Memory B cell (primary cell): ENCODE measurements around the gene THRB.

Source experiments
- ATAC-seq: fragments of 150-1000 bp; cut with Tn5 transposase; 2 replicates; pipeline ENCODE4 v1.10.0; 2021; ENCODE audit warnings: low read depth, mild to moderate bottlenecking, moderate library complexity
- DNase-seq, 2 donors: peaks; one replicate each; pipeline ENCODE4 v3.0.0; 2022; ENCODE audit warnings: low spot score in 2 of 2
- H3K27ac Mint-ChIP-seq: one replicate; pipeline ENCODE4 v1.8.0; 2022; ENCODE audit warnings: mild to moderate bottlenecking, moderate library complexity, mixed read lengths
- H3K27me3 Mint-ChIP-seq: one replicate; pipeline ENCODE4 v1.8.0; 2022; ENCODE audit warnings: mixed read lengths
- H3K36me3 Mint-ChIP-seq: one replicate; pipeline ENCODE4 v1.8.0; 2022; ENCODE audit warnings: mild to moderate bottlenecking, mixed read lengths
- H3K4me1 Mint-ChIP-seq: one replicate; pipeline ENCODE4 v1.8.0; 2022; ENCODE audit warnings: mixed read lengths
- H3K4me3 Mint-ChIP-seq: one replicate; pipeline ENCODE4 v1.8.0; 2022; ENCODE audit warnings: mild to moderate bottlenecking, moderate library complexity, mixed read lengths
- H3K9me3 Mint-ChIP-seq: one replicate; pipeline ENCODE4 v1.8.0; 2022; ENCODE audit warnings: mixed read lengths

THRB gene

DNA sequence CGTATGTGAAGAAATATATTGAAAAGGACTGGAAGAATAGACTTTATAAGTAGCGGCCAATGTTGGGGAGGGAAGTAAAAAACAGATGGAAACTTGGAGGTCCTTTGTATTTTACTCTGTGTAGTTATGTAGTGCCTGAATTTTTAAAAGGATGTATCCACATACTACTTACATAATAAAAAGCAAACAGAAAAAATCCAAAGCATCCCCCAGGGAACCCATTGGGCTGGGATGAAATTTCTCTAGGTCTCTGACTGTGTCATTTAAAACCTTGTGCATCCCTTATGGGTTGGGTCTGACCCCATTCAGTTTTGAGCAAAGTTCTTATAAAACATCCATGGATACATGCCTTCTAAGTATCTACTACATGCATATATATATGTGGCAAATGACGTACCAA, 408.4 kb downstream of the THRB start:
- H3K4me3 Mint-ChIP-seq: no peak overlapping the region
- peaks cover 3% of the 10 kb centered on the region for H3K27me3 Mint-ChIP-seq
- peaks cover 1% of the 10 kb centered on the region for H3K9me3 Mint-ChIP-seq
- ATAC-seq: no peak
- no peak for DNase-seq
- H3K36me3 Mint-ChIP-seq: no peaks in the 10 kb centered on the region
- no peaks in the 10 kb centered on the region for H3K4me1 Mint-ChIP-seq
- no peak overlapping the region for H3K27ac Mint-ChIP-seq

DNA sequence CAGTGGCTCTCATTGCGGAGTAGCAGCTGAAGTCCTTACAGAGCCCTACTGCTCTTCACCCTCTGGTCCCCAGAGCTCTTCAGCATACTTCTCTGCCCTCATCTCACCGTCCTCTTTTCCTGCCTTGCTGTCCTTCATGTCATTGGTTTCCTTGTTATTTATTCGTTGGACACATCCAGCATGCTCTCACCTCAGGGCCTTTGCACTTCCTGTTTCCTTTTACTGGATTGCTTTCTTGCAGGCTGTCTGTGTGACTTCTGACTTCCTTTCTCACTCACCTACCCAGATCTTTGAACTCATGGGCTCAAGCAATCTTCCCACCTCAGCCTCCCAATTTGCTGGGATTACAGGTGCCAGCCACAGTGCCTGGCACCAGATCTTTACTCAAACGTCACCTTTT, 422.5 kb downstream of the THRB start:
- Mint-ChIP-seq H3K27me3 (peaks cover 2% of the 10 kb centered on the region), H3K27ac (no peak overlapping the region), H3K4me3 (no peak overlapping the region), H3K36me3 (no peaks in the 10 kb centered on the region), H3K4me1 (no peaks in the 10 kb centered on the region), H3K9me3 (peaks cover 4% of the 10 kb centered on the region)
- no peak for ATAC-seq
- no peak for DNase-seq

DNA sequence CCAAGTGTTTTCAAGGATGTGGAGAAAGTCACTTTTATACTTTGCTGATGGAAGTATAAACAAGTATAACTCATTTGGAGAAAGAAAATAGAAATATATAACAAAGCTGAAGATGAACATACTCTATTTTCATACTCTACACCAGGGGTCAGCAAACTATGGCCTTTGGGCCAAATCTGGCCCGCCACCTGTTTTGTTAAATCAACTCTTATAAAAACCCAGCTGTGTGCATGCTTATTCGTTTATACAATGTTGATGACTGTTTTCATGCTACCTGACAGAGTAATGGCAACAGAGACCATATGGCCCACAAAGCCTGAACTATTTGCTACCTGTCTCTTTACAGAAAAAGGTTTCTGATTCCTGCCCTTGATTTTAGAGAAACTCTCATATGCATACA, 425.6 kb downstream of the THRB start:
- peaks cover 2% of the 10 kb centered on the region for H3K27me3 Mint-ChIP-seq
- no peaks in the 10 kb centered on the region for H3K36me3 Mint-ChIP-seq
- no peaks in the 10 kb centered on the region for H3K4me1 Mint-ChIP-seq
- no peak overlapping the region for H3K4me3 Mint-ChIP-seq
- DNase-seq: no peak
- no peak overlapping the region for H3K27ac Mint-ChIP-seq
- ATAC-seq: no peak
- peaks cover 2% of the 10 kb centered on the region for H3K9me3 Mint-ChIP-seq

DNA sequence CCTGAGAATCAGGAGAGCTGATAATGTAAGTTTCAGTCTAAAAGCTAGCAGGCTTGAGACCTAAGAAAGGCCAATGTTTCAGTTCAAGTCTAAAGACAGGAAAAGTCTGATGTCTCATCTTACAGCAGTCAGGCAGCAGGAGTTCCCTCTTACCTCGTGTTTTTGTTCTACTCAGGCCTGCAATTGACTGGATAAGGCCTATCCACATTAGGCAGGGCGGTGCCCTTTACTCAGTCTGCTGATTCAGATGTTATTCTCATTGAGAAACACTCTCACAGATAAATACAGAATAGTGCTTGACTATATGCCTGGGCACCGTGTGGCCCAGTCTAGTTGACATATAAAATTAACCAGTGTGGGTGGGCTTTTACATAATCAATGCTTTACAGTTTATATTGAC, 427.2 kb downstream of the THRB start:
- Mint-ChIP-seq H3K27ac (no peak overlapping the region), H3K9me3 (peaks cover 2% of the 10 kb centered on the region), H3K4me1 (no peaks in the 10 kb centered on the region), H3K36me3 (no peaks in the 10 kb centered on the region), H3K27me3 (no peaks in the 10 kb centered on the region), H3K4me3 (no peak overlapping the region)
- no peak for ATAC-seq
- no peak for DNase-seq
